ENCODE data around the gene ATP1A4. TPM values are rescaled to one million over a fixed set of nuclear protein-coding genes. Genes with fewer than 3 reads are reported as not detected.

ATP1A4 gene
- total and polyA plus RNA-seq, 2 experiments from 2014 or later = not detected

DNA sequence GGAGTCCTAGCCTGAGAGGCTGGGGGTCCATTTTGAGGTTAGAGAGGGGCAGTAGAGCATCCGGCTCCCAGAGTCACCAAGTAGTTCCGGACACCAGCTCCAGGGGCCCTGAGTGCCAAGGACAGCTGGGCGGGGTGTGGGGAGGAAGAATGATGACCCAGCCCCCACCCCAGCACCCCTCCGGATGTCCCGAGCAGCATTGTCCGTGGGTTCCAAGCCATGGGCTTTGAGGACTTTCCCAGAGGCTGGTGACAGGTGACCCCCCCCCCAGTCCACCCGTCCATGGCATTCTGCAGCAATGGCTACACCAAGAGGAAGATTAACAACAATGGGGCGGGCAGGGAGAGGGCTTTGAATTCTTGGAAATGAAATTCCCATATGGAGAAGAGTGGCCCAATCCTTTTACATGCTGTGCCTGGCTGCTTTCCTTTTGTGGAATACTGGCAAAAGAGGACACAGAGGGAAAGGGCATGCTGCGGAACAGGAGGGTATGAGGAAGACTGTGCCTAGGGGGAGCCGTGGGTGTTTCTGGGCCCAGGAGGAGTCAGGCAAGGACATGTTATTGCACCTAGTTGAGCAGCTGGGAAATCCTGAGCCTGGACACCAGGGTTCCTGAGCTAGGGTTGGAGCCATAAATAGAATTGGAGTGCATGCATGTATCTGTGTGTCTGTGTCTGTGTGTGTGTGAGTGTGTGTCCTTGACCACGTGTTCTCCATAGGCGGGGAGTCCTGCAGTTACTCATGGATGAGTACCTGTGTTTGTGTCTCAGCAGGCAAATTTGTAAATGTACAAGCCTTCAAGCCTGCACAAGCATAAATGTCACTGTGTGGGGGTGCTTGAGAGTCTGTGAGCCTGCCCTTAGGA lies 34.9 kb upstream of the ATP1A4 start:
- no peaks in the 10 kb centered on the region for H3K9me2 ChIP-seq (ENCODE audit: insufficient read depth)
- H3K27ac ChIP-seq = no peak overlapping the region
- no peaks in the 10 kb centered on the region for H3K9me3 ChIP-seq (ENCODE audit: low read depth)
- no peak overlapping the region for H3K4me2 ChIP-seq (ENCODE audit: unreplicated experiment)
- no peaks in the 10 kb centered on the region for H3F3A ChIP-seq (ENCODE audit: insufficient read depth)
- no peak overlapping the region for H3K4me3 ChIP-seq
- H3K9ac ChIP-seq = no peak overlapping the region
- DNase-seq = peak; percentile 46
- no peaks in the 10 kb centered on the region for H4K20me1 ChIP-seq (ENCODE audit: insufficient read depth)
- TF ChIP-seq EZH2phosphoT487 (IDR thresholded peaks at IDR 0.05; ENCODE audit: insufficient read depth, low read depth) (no peak), EZH2 (IDR thresholded peaks at IDR 0.05; ENCODE audit: insufficient read depth, poor library complexity, severe bottlenecking) (no peak)
- H3K36me3 ChIP-seq (ENCODE audit: low read depth) = no peaks in the 10 kb centered on the region
- H3K4me1 ChIP-seq (ENCODE audit: insufficient read depth) = peaks cover 10% of the 10 kb centered on the region
- H3K27me3 ChIP-seq (replicated peaks; ENCODE audit: insufficient read depth) = no peaks in the 10 kb centered on the region
- no peaks in the 10 kb centered on the region for H3K79me2 ChIP-seq (ENCODE audit: insufficient read depth)
- 57 to 62% methylated on average over 11 to 12 of the region's 12 CpGs for WGBS, 2 experiments (ENCODE audit: low coverage in 1 of 2, low lambda C conversion rate in 2 of 2, missing lambda C conversion rate in 2 of 2)
- in situ Hi-C loops (cut with MboI) = no loop called here
- H2AFZ ChIP-seq = no peak overlapping the region

DNA sequence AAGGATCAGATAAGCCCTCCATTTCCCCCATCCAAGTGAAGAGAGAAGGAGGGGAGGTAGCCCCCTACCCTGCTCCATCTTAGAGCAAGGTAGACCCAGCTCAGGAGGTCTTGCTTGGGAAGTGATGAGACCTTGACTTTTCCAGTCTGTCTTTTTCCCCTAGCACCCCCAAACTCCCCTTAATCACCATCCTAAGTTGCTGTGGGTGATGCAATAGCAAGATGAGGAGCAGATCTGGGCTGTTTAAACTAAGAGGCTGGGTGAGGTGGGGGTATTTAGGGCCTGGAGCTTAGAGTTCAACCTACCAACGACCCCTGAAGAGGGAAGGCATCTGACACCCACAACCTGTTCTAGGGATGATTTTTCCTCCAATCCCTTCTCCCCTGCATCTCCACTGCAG lies 34.1 kb upstream of the ATP1A4 start:
- H4K20me1 ChIP-seq (ENCODE audit: insufficient read depth) = no peaks in the 10 kb centered on the region
- H3K4me3 ChIP-seq = no peak overlapping the region
- H3K9me2 ChIP-seq (ENCODE audit: insufficient read depth) = no peaks in the 10 kb centered on the region
- TF ChIP-seq EZH2phosphoT487 (IDR thresholded peaks at IDR 0.05; ENCODE audit: insufficient read depth, low read depth) (no peak), EZH2 (IDR thresholded peaks at IDR 0.05; ENCODE audit: insufficient read depth, poor library complexity, severe bottlenecking) (no peak)
- H3K79me2 ChIP-seq (ENCODE audit: insufficient read depth) = no peaks in the 10 kb centered on the region
- DNase-seq = peak; percentile 22
- WGBS, 2 experiments (ENCODE audit: low coverage in 1 of 2, low lambda C conversion rate in 2 of 2, missing lambda C conversion rate in 2 of 2) = 40 to 75% methylated on average over 1 of the region's 1 CpG
- no peaks in the 10 kb centered on the region for H3K9me3 ChIP-seq (ENCODE audit: low read depth)
- H3F3A ChIP-seq (ENCODE audit: insufficient read depth) = no peaks in the 10 kb centered on the region
- H3K36me3 ChIP-seq (ENCODE audit: low read depth) = no peaks in the 10 kb centered on the region
- peaks cover 10% of the 10 kb centered on the region for H3K4me1 ChIP-seq (ENCODE audit: insufficient read depth)
- in situ Hi-C loops (cut with MboI) = no loop called here
- no peak overlapping the region for H3K27ac ChIP-seq
- no peak overlapping the region for H3K9ac ChIP-seq
- H3K27me3 ChIP-seq (replicated peaks; ENCODE audit: insufficient read depth) = no peaks in the 10 kb centered on the region
- H2AFZ ChIP-seq = no peak overlapping the region
- H3K4me2 ChIP-seq (ENCODE audit: unreplicated experiment) = no peak overlapping the region

DNA sequence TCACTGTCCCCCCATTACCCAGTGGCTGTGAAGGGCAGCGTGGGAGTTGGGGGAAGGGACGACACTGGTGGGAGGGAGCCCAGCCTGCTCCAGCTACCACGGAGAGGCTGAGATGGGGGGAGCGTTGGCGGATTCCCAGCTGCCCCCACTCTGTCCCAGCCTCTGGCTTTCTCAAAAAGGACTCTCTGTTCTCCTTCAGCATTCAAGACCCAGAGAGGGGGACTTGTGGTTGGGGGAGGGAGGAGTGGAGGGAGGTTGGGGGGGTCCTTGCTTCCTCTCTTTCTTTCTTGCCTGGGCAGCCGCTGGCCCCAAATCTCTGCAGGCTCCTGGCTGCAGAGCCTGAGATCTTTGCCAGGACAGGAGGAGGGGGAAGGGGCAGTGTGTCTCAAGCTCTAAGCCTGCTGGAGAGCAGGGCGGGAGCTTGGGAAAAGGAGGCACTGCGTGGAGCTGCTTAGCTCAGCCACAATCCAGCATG lies 33.7 kb upstream of the ATP1A4 start:
- Histone ChIP-seq H3K36me3 (ENCODE audit: low read depth) (no peaks in the 10 kb centered on the region), H3K27ac (no peak overlapping the region), H3K9me3 (ENCODE audit: low read depth) (no peaks in the 10 kb centered on the region), H3K9ac (no peak overlapping the region), H3K79me2 (ENCODE audit: insufficient read depth) (no peaks in the 10 kb centered on the region), H4K20me1 (ENCODE audit: insufficient read depth) (no peaks in the 10 kb centered on the region), H3K9me2 (ENCODE audit: insufficient read depth) (no peaks in the 10 kb centered on the region), H2AFZ (no peak overlapping the region), H3K4me1 (ENCODE audit: insufficient read depth) (peaks cover 10% of the 10 kb centered on the region), H3K27me3 (replicated peaks; ENCODE audit: insufficient read depth) (no peaks in the 10 kb centered on the region), H3K4me3 (no peak overlapping the region), H3K4me2 (ENCODE audit: unreplicated experiment) (no peak overlapping the region), H3F3A (ENCODE audit: insufficient read depth) (no peaks in the 10 kb centered on the region)
- TF ChIP-seq EZH2 (IDR thresholded peaks at IDR 0.05; ENCODE audit: insufficient read depth, poor library complexity, severe bottlenecking) (no peak), EZH2phosphoT487 (IDR thresholded peaks at IDR 0.05; ENCODE audit: insufficient read depth, low read depth) (no peak)
- in situ Hi-C loops (cut with MboI) = no loop called here
- WGBS, 2 experiments (ENCODE audit: low coverage in 1 of 2, low lambda C conversion rate in 2 of 2, missing lambda C conversion rate in 2 of 2) = 24 to 25% methylated on average over 7 to 8 of the region's 8 CpGs
- peak; percentile 58 for DNase-seq

DNA sequence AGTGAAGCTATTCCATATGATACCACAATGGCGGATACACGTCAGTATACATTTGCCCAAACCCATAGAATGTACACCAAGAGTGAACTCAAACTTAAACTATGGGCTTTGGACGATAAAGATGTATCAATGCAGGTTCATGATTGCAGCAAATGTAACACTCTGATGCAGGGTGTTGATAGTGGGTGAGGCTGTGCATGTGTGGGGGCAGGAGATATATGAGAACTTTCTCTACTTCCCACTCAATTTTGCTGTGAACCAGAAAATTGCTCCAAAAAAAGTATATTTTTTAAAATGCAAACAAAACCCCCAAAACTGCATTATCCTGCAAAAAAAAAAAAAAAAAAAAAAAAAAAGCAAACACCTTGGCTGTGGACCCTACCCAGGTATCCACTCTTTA lies 32.5 kb upstream of the ATP1A4 start:
- Histone ChIP-seq H3K9me2 (ENCODE audit: insufficient read depth) (no peaks in the 10 kb centered on the region), H3K9me3 (ENCODE audit: low read depth) (no peaks in the 10 kb centered on the region), H3K9ac (no peak overlapping the region), H3K27me3 (replicated peaks; ENCODE audit: insufficient read depth) (no peaks in the 10 kb centered on the region), H3K79me2 (ENCODE audit: insufficient read depth) (no peaks in the 10 kb centered on the region), H4K20me1 (ENCODE audit: insufficient read depth) (no peaks in the 10 kb centered on the region), H2AFZ (no peak overlapping the region), H3K36me3 (ENCODE audit: low read depth) (no peaks in the 10 kb centered on the region), H3K4me3 (no peak overlapping the region), H3K27ac (no peak overlapping the region), H3F3A (ENCODE audit: insufficient read depth) (no peaks in the 10 kb centered on the region), H3K4me1 (ENCODE audit: insufficient read depth) (peaks cover 13% of the 10 kb centered on the region), H3K4me2 (ENCODE audit: unreplicated experiment) (no peak overlapping the region)
- TF ChIP-seq EZH2 (IDR thresholded peaks at IDR 0.05; ENCODE audit: insufficient read depth, poor library complexity, severe bottlenecking) = no peak
- TF ChIP-seq EZH2phosphoT487 (IDR thresholded peaks at IDR 0.05; ENCODE audit: insufficient read depth, low read depth) = no peak
- in situ Hi-C loops (cut with MboI) = no loop called here
- 92 to 93% methylated on average over 3 of the region's 3 CpGs for WGBS, 2 experiments (ENCODE audit: low coverage in 1 of 2, low lambda C conversion rate in 2 of 2, missing lambda C conversion rate in 2 of 2)
- no peak for DNase-seq
